DMS153 (cell line): ENCODE measurements around the gene SLC2A13.
A peak's percentile ranks its signal among the peaks of the same experiment; 100 is the strongest.
"Not testable (repeated sequence)": the region's sequence is repeated elsewhere in the genome, so short reads cannot be mapped to it uniquely, and the experiment has no call there.

Source experiments
- DNase-seq: peaks from one replicate; lab custom pipeline; 2025; lab: John Stamatoyannopoulos, UW

Gene SLC2A13

DNA sequence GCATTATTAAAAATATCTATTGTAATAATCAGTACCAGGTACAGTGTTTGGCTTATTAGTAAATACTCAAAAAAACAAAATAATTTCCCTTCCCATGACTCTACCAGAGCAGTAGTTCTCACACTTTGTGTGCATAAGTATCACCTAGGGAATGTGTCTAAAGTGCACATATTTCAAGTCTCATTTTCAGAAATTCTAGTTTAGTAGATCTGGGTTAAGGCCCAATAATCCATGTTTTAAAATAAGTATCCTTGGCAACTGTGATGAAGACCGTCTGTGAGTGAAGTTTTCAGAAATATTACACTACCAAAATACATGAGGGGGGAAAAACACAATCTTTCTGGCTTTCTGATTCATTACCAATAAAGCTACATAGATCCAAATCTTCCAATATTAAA lies 237.6 kb downstream of the SLC2A13 start:
- no peak for DNase-seq

- DNase-seq = no peak
Measured at GRCh38 chr12:39867631-39868327, 238.1 kb downstream of the SLC2A13 start.

GRCh38 chr12:39866135-39866534 lies 239.7 kb downstream of the SLC2A13 start:
- no peak for DNase-seq

DNA sequence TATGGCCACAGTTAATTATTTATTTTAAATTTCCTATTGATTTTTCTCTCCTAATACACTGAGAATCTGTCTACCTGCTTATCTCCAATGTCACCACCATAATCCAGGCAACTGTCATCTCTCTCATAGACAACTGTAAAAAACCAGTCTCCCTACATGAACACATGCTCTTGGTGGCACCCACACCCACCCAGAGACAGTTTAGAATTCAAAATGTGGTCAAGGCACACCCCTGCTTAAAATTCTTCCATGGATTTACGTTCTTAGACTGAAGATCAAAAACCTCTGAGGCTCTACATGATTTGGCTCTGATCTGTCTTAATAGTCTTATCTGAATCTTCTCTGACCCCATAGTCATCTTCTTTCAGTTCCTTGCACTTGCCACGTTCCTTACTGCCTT lies 245.2 kb downstream of the SLC2A13 start:
- no peak for DNase-seq

GRCh38 chr12:39853003-39853402 lies 252.9 kb downstream of the SLC2A13 start:
- DNase-seq = no peak

GRCh38 chr12:39852346-39852745 lies 253.5 kb downstream of the SLC2A13 start:
- no peak for DNase-seq

GRCh38 chr12:39848218-39848617 lies 257.7 kb downstream of the SLC2A13 start:
- not testable (repeated sequence) for DNase-seq

DNA sequence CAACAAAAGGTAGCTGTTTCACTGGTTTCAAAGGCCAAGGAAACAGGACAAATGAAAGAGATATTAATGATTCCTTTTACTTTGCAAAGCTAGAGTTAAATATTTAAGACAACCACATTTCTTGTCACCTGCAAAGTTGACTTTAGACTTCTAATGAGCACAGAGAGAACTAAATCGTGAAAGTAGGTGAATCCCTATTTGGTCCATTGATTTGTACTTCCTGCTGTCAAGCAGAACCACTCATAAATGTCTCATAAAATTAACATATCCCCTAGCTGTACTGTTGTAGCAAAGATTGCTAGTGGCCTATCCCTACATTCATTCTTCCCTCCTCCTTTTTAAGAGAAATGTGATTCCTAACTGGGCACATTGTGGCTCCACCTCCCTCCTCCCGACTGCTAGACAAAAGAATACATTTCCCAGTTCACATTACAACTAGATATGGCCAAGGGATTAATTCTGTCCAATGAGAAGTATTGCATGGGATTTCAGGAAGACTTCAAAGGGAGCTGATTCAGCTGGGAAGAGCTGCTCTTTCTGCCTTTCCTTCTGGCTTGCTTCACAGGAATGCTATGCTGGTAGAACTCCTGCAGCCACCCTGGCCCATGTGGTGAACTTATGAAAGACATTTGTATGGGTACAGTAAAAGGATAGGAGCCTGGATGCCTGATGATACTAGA lies 258.8 kb downstream of the SLC2A13 start:
- DNase-seq = no peak

DNA sequence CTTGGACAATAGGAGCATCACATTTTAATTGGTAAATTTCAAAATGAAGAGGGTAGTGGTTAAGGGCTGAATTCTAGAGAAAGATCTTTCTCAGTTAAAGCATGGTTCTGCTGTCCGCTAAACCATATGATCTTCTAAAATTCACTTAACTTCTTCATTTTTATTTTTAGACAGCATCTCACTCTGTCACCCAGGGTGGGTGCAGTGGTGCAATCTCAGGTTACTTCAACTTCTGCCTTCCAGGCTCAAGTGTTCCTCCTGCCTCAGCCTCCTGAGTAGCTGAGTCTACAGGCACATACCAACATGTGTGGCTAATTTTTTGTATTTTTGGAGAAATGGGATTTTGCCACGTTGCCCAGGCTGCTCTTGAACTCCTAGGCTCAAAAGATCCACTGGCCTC lies 259.6 kb downstream of the SLC2A13 start:
- DNase-seq = no peak

DNA sequence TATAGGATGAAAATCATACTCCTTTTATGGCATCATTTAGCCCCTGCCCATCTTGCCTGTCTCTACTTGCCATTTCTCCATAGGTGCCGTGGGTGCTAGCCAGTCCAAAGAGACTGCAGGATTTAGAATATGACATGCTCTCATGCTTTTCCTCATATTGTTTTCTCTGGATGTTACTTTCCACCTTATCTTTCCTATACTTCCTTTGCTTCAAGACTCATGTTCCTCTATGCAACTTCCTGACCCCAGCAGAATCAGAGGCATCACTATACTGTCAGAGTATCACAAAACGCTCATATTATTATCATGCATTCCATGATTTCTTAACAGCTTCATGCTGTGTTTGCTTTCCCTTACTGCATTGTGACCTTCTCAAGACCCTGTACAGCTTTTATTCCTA lies 265.5 kb downstream of the SLC2A13 start:
- DNase-seq = no peak

- no peak for DNase-seq
Measured at GRCh38 chr12:39839072-39839471, 266.8 kb downstream of the SLC2A13 start.

DNA sequence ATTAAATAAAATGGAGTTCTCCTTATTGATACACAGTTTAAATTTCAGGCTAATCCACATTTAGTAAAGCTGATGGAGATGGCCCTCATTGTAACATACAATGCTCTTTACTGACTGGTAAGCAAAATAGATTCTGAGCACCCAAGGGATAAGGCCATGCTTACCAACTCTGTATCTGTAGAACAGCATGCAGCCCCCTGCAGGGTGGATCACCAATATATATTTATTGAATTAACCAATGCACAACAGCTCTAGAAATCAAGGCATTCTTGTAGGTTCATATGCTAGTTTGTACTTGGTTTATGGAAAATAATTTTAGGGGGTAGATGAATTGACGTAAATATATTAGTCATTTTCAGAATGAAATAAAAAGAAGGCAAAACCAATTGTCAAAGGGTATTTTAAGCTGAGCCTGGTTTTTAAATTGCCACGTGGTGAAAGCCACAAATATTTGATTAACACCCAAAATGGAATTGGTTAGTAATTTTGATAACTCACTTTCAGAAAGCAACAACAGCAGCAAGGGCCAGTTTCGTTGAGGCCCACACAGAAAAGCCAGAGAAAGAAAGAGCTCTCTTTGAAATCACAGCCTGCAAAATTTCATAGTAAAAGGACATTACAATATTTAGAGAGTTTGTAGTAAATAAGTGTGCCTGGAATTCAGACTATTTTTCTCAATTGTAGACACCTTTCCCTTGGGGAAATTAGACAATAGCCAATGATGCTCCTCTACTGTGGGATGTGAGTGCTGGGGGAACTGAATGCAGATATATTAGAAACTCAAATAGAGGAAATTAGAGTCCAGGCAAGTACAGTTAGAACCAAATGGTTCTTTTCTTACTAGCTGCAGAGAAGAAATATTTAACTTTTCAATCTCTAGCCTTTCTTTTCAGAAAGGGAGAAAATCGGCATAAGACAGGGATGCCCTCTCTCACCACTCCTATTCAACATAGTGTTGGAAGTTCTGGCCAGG lies 270.1 kb downstream of the SLC2A13 start:
- no peak for DNase-seq

- peak; percentile 87 for DNase-seq
Measured at GRCh38 chr12:39831587-39832315, 274.1 kb downstream of the SLC2A13 start.

GRCh38 chr12:39830852-39831520 lies 274.9 kb downstream of the SLC2A13 start:
- peak; percentile 4 for DNase-seq

DNA sequence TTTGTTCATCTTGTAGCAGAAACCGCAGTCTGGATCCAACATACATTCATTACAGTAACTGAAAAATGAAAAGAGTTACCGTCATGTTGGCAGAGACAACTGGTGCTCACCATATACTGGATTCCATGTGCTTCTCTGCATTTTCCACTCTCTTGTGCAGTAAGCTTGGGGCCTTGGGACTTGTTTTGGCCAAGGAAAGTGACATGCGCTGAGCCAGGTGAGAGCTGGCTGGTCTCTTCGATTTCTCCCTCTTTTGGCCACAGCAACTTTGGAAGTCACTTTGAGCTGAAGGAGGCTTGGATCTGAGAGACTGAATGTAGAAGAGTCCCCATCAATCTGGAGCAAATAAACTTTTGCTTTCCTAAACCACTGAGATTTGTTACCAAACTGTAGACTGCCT lies 275.7 kb downstream of the SLC2A13 start:
- DNase-seq = no peak

GRCh38 chr12:39824505-39825212 lies 281.2 kb downstream of the SLC2A13 start:
- DNase-seq = no peak

- DNase-seq = no peak
Measured at GRCh38 chr12:39816671-39817185, 289.2 kb downstream of the SLC2A13 start.

DNA sequence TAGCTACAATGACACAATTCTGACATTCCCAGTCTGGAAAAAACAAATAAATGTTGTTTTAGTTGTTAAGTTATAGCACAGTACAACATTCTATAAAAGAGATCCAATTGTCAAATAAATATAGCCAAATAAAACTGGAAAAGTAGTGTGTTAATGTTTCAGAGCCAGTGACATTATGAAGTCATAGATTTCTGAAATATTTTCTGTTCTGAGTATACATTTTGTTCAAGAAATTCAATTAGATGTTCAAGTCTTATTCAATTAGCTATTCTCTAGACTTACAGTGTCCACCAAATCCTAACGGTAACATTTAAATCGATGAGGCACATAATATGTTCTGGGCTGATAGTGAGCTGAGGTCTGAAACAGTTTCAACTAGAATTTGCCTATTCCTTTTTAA lies 290.1 kb downstream of the SLC2A13 start:
- DNase-seq = no peak

DNA sequence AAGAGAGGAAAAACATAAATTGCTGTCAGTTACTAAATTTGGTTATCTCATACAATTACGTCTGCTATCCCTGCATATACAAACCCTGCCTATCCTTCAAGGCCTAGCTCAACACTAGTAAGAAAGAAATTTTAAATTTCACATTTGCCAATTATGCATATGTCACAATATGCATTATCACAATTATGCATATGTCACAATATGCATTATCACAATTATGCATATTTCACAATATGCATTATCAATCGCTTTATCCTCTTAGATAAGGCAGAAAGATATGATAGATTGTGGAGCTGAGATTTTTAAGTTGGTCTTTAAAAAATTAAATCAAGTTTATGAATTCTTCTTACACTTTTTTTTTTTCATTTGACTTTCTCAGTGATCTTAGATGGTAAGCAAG lies 291.3 kb downstream of the SLC2A13 start:
- no peak for DNase-seq

DNA sequence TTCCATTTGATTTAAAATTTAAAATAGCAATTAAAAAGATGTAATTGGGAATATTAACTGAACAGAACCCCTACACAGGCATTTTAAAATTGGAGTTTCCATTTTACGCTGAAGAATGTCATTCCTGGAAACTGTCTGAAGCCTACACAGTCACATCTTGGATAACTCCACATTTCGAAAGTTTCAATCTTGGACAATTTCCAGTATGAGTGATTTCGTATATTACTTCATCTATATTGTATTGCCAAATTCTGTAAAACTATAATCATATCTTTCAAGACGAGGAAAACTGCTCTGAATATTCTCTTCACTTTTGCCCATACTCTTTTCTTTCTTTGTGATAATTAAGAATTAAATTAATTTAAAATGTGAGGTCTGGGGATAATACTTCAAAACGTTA lies 292.1 kb downstream of the SLC2A13 start:
- no peak for DNase-seq
